MM.1S (cell line): ENCODE results near the gene CTTNBP2NL.

Experiments
- DNase-seq: peaks from one replicate; pipeline ENCODE4 v3.0.0-alpha.2; 2015
- H2AFZ ChIP-seq: fragments of 300-600 bp; sonication (generic); 2 replicates; pipeline ENCODE4 v1.6.0; 2016; ENCODE audit warnings: antibody characterized with exemption, low read length
- H3F3A ChIP-seq: fragments of 300-600 bp; sonication (generic); 2 replicates; pipeline ENCODE4 v1.6.1; 2016; ENCODE audit warnings: mild to moderate bottlenecking, antibody characterized with exemption, low read length, moderate library complexity, mixed read lengths; ENCODE audit not compliant: insufficient read depth
- H3K27ac ChIP-seq: fragments of 300-600 bp; sonication (generic); 2 replicates; pipeline ENCODE4 v1.5.1; 2016; ENCODE audit warnings: mild to moderate bottlenecking, low read length
- H3K27me3 ChIP-seq: fragments of 300-600 bp; sonication (generic); replicated peaks from 2 replicates; pipeline ENCODE4 v1.6.0; 2016; ENCODE audit warnings: low read length; ENCODE audit not compliant: insufficient read depth
- H3K36me3 ChIP-seq: fragments of 300-600 bp; sonication (generic); replicated peaks from 2 replicates; pipeline ENCODE4 v1.6.1; 2016; ENCODE audit warnings: mild to moderate bottlenecking, low read length, mixed read lengths; ENCODE audit not compliant: insufficient read depth
- H3K4me1 ChIP-seq: fragments of 300-600 bp; sonication (generic); 2 replicates; pipeline ENCODE4 v1.6.1; 2016; ENCODE audit warnings: low read length, mixed read lengths
- H3K4me2 ChIP-seq: fragments of 300-600 bp; sonication (generic); 2 replicates; pipeline ENCODE4 v1.6.0; 2016; ENCODE audit warnings: low read depth, low read length
- H3K4me3 ChIP-seq: fragments of 300-600 bp; sonication (generic); 2 replicates; pipeline ENCODE4 v1.5.1; 2016; ENCODE audit warnings: low read length, mixed read lengths
- H3K79me2 ChIP-seq: fragments of 300-600 bp; sonication (generic); 2 replicates; pipeline ENCODE4 v1.6.1; 2016; ENCODE audit warnings: mixed run types, low read length, mixed read lengths
- H3K9ac ChIP-seq: fragments of 300-600 bp; sonication (generic); 2 replicates; pipeline ENCODE4 v1.6.1; 2016; ENCODE audit warnings: low read length, mixed read lengths
- H3K9me2 ChIP-seq: fragments of 300-600 bp; sonication (generic); replicated peaks from 2 replicates; pipeline ENCODE4 v1.6.1; 2016; ENCODE audit warnings: mild to moderate bottlenecking, low read length, mixed read lengths; ENCODE audit not compliant: insufficient read depth
- H3K9me3 ChIP-seq: fragments of 300-600 bp; sonication (generic); replicated peaks from 2 replicates; pipeline ENCODE4 v1.6.1; 2016; ENCODE audit warnings: mild to moderate bottlenecking, low read length, mixed read lengths; ENCODE audit not compliant: insufficient read depth
- H4K20me1 ChIP-seq: fragments of 300-600 bp; sonication (generic); 2 replicates; pipeline ENCODE4 v1.6.1; 2016; ENCODE audit warnings: mild to moderate bottlenecking, low read length, moderate library complexity, mixed read lengths; ENCODE audit not compliant: insufficient read depth
- EZH2 ChIP-seq: fragments of 300-600 bp; sonication (generic); optimal IDR thresholded peaks from 2 replicates; pipeline ENCODE3; 2017; ENCODE audit warnings: low read depth, mild to moderate bottlenecking, antibody characterized with exemption, low read length, mixed read lengths
- EZH2phosphoT487 ChIP-seq: fragments of 300-600 bp; sonication (generic); IDR thresholded peaks from 2 replicates; pipeline ENCODE4 v1.6.1; 2018; ENCODE audit warnings: antibody characterized with exemption, low read length
- TF ChIP-seq, protein P1 (sequence below): fragments of 300-600 bp; sonication (generic); IDR thresholded peaks from 2 replicates; pipeline ENCODE4 v1.5.1; 2016; ENCODE audit warnings: antibody characterized with exemption, low read length, mixed read lengths

The CTTNBP2NL gene

GRCh38 chr1:112457241-112457640 lies 61.2 kb downstream of the CTTNBP2NL start:
- TF ChIP-seq, protein P1, sequence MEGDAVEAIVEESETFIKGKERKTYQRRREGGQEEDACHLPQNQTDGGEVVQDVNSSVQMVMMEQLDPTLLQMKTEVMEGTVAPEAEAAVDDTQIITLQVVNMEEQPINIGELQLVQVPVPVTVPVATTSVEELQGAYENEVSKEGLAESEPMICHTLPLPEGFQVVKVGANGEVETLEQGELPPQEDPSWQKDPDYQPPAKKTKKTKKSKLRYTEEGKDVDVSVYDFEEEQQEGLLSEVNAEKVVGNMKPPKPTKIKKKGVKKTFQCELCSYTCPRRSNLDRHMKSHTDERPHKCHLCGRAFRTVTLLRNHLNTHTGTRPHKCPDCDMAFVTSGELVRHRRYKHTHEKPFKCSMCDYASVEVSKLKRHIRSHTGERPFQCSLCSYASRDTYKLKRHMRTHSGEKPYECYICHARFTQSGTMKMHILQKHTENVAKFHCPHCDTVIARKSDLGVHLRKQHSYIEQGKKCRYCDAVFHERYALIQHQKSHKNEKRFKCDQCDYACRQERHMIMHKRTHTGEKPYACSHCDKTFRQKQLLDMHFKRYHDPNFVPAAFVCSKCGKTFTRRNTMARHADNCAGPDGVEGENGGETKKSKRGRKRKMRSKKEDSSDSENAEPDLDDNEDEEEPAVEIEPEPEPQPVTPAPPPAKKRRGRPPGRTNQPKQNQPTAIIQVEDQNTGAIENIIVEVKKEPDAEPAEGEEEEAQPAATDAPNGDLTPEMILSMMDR, result no peak
- TF ChIP-seq EZH2phosphoT487 (no peak), EZH2 (no peak)
- Histone ChIP-seq H3K36me3 (no peaks in the 10 kb centered on the region), H3K4me3 (no peak overlapping the region), H3K27me3 (no peaks in the 10 kb centered on the region), H3F3A (peaks cover 7% of the 10 kb centered on the region; the same call in 1 of the 2 replicates), H3K79me2 (no peaks in the 10 kb centered on the region), H3K27ac (no peak overlapping the region), H4K20me1 (no peaks in the 10 kb centered on the region), H3K9me2 (no peaks in the 10 kb centered on the region), H3K9me3 (no peaks in the 10 kb centered on the region), H2AFZ (no peak overlapping the region), H3K9ac (no peak overlapping the region), H3K4me1 (0 out of 2 replicates have a peak, but pooled peaks cover 12% of the 10 kb centered on the region), H3K4me2 (no peak overlapping the region)
- DNase-seq, result no peak

- H3K36me3 ChIP-seq, result no peaks in the 10 kb centered on the region
- DNase-seq, result no peak
- TF ChIP-seq EZH2, result no peak
- no peak for TF ChIP-seq EZH2phosphoT487
- TF ChIP-seq, protein P1, result no peak
- H3K9me2 ChIP-seq, result no peaks in the 10 kb centered on the region
- H3K4me2 ChIP-seq, result no peak overlapping the region
- no peak overlapping the region for H3K9ac ChIP-seq
- H3K9me3 ChIP-seq, result no peaks in the 10 kb centered on the region
- 0 out of 2 replicates have a peak, but pooled peaks cover 12% of the 10 kb centered on the region for H3K4me1 ChIP-seq
- H2AFZ ChIP-seq, result no peak overlapping the region
- H3K4me3 ChIP-seq, result no peak overlapping the region
- H3K27me3 ChIP-seq, result no peaks in the 10 kb centered on the region
- no peaks in the 10 kb centered on the region for H3K79me2 ChIP-seq
- H3K27ac ChIP-seq, result no peak overlapping the region
- peaks cover 7% of the 10 kb centered on the region; the same call in 1 of the 2 replicates for H3F3A ChIP-seq
- H4K20me1 ChIP-seq, result no peaks in the 10 kb centered on the region
Observed at GRCh38 chr1:112457955-112458354, 61.9 kb downstream of the CTTNBP2NL start.

DNA sequence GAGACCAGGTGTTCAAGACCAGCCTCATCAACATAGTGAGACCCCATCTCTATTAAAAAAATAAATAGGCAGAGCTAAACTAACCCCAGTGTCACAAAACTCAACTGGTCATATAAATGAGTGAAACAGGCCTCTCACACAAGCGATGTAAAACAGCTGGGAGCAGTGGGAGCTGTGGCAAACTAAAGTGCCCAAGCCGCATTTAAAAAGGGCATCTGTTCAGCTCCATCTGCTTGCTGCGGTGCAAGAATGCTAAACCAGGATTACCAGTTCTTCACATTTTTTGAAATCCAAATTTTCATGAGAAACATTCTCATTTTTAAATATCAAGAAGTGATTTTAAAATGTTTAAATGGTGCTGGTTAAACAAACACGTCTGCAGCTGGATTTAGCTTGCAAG lies 62.7 kb downstream of the CTTNBP2NL start:
- peaks cover 7% of the 10 kb centered on the region; the same call in 1 of the 2 replicates for H3F3A ChIP-seq
- H3K79me2 ChIP-seq, result no peaks in the 10 kb centered on the region
- no peak for TF ChIP-seq EZH2phosphoT487
- no peak for TF ChIP-seq EZH2
- TF ChIP-seq, protein P1, result no peak
- H3K27ac ChIP-seq, result no peak overlapping the region
- no peak overlapping the region for H3K4me3 ChIP-seq
- H3K27me3 ChIP-seq, result no peaks in the 10 kb centered on the region
- no peak overlapping the region for H3K4me2 ChIP-seq
- no peaks in the 10 kb centered on the region for H4K20me1 ChIP-seq
- H3K9ac ChIP-seq, result no peak overlapping the region
- no peak overlapping the region for H2AFZ ChIP-seq
- no peaks in the 10 kb centered on the region for H3K9me3 ChIP-seq
- no peak for DNase-seq
- H3K9me2 ChIP-seq, result no peaks in the 10 kb centered on the region
- no peaks in the 10 kb centered on the region for H3K36me3 ChIP-seq
- H3K4me1 ChIP-seq, result 0 out of 2 replicates have a peak, but pooled peaks cover 12% of the 10 kb centered on the region
